CD8-positive, alpha-beta memory T cell (primary cell): ENCODE data around the gene XRCC2. TPM values are rescaled to one million over a fixed set of nuclear protein-coding genes. Genes with fewer than 3 reads are reported as not detected.

Experiments used
- CTCF ChIA-PET: fragments of 350-600 bp; sonication (Branson Sonifier 250); formaldehyde crosslinking; loops from one replicate; lab custom pipeline; 2021; ENCODE audit warnings: antibody characterized with exemption; lab: Charles Lee
- POLR2A ChIA-PET: fragments of 350-600 bp; sonication (Branson Sonifier 250); formaldehyde crosslinking; loops from one replicate; lab custom pipeline; 2021; ENCODE audit warnings: antibody characterized with exemption; lab: Charles Lee
- DNase-seq, 5 donors: peaks; one replicate each; pipeline versions ENCODE4 v3.0.0 to v3.0.0-alpha.2; 2020 to 2022; ENCODE audit warnings: mixed read lengths in 1 of 5
- H3K27ac ChIP-seq: one replicate; pipeline ENCODE4 v1.7.0; 2013; ENCODE audit warnings: low read depth, mild to moderate bottlenecking, low read length, moderate library complexity
- H3K27me3 ChIP-seq: 2 replicates; pipeline ENCODE4 v1.7.0; 2013; ENCODE audit warnings: low read length, mild to moderate bottlenecking; ENCODE audit not compliant: insufficient read depth, poor library complexity, severe bottlenecking
- H3K36me3 ChIP-seq: 2 replicates; pipeline ENCODE4 v1.7.0; 2013; ENCODE audit warnings: mild to moderate bottlenecking, low read length, moderate library complexity; ENCODE audit not compliant: insufficient read depth
- H3K4me1 ChIP-seq: 2 replicates; pipeline ENCODE4 v1.7.0; 2013; ENCODE audit warnings: mild to moderate bottlenecking, low read length, moderate library complexity; ENCODE audit not compliant: insufficient read depth
- H3K4me3 ChIP-seq: 2 replicates; pipeline ENCODE4 v1.7.0; 2013; ENCODE audit warnings: mild to moderate bottlenecking, low read length
- H3K9me3 ChIP-seq: 2 replicates; pipeline ENCODE4 v1.7.0; 2013; ENCODE audit warnings: mild to moderate bottlenecking, low read length
- H3K27ac Mint-ChIP-seq, 8 donors: one replicate each; pipeline ENCODE4 v1.8.0; 2020 to 2021; ENCODE audit warnings: mixed read lengths in 8 of 8, mild to moderate bottlenecking in 6 of 8, inconsistent platforms in 3 of 8, moderate library complexity in 3 of 8
- H3K27me3 Mint-ChIP-seq, 2 donors: one replicate each; pipeline ENCODE4 v1.8.0; 2020 to 2021; ENCODE audit warnings: mixed read lengths in 2 of 2, mild to moderate bottlenecking in 1 of 2, moderate library complexity in 1 of 2
- H3K36me3 Mint-ChIP-seq, 3 donors: one replicate each; pipeline ENCODE4 v1.8.0; 2020 to 2021; ENCODE audit warnings: mixed read lengths in 3 of 3, inconsistent platforms in 1 of 3, mild to moderate bottlenecking in 1 of 3
- H3K4me1 Mint-ChIP-seq, 3 donors: one replicate each; pipeline ENCODE4 v1.8.0; 2020 to 2021; ENCODE audit warnings: mixed read lengths in 3 of 3, inconsistent platforms in 1 of 3, mild to moderate bottlenecking in 1 of 3
- H3K4me3 Mint-ChIP-seq, 7 donors: one replicate each; pipeline ENCODE4 v1.8.0; 2020 to 2021; ENCODE audit warnings: mixed read lengths in 7 of 7, mild to moderate bottlenecking in 6 of 7, moderate library complexity in 4 of 7, inconsistent platforms in 2 of 7
- H3K9me3 Mint-ChIP-seq, 5 donors: one replicate each; pipeline ENCODE4 v1.8.0; 2020 to 2022; ENCODE audit warnings: mixed read lengths in 5 of 5, mild to moderate bottlenecking in 3 of 5, moderate library complexity in 2 of 5, inconsistent platforms in 1 of 5
- polyA plus RNA-seq: library from polyadenylated mRNA; unstranded; fragments of 300-500 nt; fragmentation: Illumina TruSeq; gene quantifications from one replicate; pipeline ENCODE4 v1.2.3, GENCODE V29; 2021
- total RNA-seq, 2 experiments: library from RNA; stranded (reverse); gene quantifications; one replicate each; pipeline ENCODE4 v1.2.3, GENCODE V29; 2021

The XRCC2 gene
- total and polyA plus RNA-seq, 3 experiments from 2014 or later = 0.26 to 15.8 (median 14.8) TPM

DNA sequence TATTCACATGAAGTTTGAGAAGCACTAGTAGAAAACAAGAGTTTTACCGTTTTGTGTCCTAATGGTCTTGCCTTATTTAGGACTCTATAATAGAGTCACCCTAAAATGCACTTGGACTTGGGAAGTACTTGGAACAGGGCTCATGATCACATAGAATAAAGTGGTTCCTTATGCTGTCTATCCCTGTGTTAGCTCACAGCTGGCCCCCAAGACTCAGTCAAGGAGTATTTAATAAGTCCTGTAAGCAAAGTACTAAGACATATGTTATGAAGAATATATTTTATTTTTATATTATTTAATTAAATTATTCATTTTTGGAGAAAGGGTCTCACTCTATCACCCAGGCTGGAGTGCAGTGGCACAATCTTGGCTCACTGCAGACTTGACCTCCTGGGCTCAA lies 54.5 kb downstream of the XRCC2 start:
- peaks cover 0 to 2% (median 0%) of the 10 kb centered on the region in 3 donors for H3K36me3 Mint-ChIP-seq

DNA sequence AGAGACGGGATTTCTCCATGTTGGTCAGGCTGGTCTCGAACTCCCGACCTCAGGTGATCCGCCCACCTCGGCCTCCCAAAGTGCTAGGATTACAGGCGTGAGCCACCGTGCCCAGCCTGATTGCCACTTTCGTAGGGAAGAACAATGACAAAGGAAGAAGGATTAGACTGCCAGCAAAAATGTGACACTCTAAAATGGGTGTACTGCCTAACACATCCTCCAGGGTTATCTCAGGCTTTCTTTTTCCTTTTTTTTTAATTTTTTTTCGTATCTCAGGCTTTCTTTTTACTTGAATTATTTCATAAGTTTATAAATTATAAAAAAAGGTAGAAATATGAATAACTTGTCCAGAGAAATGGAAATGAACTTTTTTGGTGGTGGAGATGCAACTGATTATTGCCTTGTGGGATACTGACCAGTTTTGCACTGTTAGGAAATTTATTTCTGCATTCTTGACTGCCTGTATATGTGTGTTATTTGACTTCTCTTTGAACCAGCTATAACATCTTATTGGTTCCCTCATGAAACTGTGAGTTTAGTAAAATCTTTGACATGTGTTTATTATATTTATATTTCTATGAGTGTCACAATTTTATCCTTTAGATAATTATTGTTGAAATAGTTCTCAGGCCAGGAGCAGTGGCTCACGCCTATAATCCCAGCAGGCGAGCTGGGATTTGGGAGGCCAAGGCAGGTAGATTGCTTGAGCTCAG lies 56.8 kb downstream of the XRCC2 start:
- no peaks in the 10 kb centered on the region for H3K4me1 Mint-ChIP-seq
- Histone ChIP-seq H3K4me1 (no peaks in the 10 kb centered on the region), H3K27ac (no peak overlapping the region), H3K4me3 (no peak overlapping the region), H3K9me3 (no peaks in the 10 kb centered on the region), H3K36me3 (no peaks in the 10 kb centered on the region), H3K27me3 (no peaks in the 10 kb centered on the region)
- no peak overlapping the region for H3K4me3 Mint-ChIP-seq
- H3K36me3 Mint-ChIP-seq = peaks cover 0 to under 1% (median 0%) of the 10 kb centered on the region in 3 donors
- H3K27ac Mint-ChIP-seq = no peak overlapping the region
- no peak for DNase-seq
- ChIA-PET CTCF (no interaction called here), POLR2A (no interaction called here)
- H3K9me3 Mint-ChIP-seq = no peaks in the 10 kb centered on the region
- peaks cover 1 to 9% of the 10 kb centered on the region in 2 donors for H3K27me3 Mint-ChIP-seq

More for the DNA sequence above, 54.5 kb downstream of the XRCC2 start:
- Mint-ChIP-seq H3K27me3 (peaks cover 4 to 13% of the 10 kb centered on the region in 2 donors), H3K4me1 (no peaks in the 10 kb centered on the region), H3K9me3 (no peaks in the 10 kb centered on the region), H3K27ac (no peak overlapping the region), H3K4me3 (no peak overlapping the region)
- ChIA-PET CTCF (no interaction called here), POLR2A (no interaction called here)
- Histone ChIP-seq H3K4me3 (no peak overlapping the region), H3K4me1 (no peaks in the 10 kb centered on the region), H3K27me3 (no peaks in the 10 kb centered on the region), H3K27ac (no peak overlapping the region), H3K9me3 (no peaks in the 10 kb centered on the region), H3K36me3 (no peaks in the 10 kb centered on the region)
- DNase-seq = no peak

DNA sequence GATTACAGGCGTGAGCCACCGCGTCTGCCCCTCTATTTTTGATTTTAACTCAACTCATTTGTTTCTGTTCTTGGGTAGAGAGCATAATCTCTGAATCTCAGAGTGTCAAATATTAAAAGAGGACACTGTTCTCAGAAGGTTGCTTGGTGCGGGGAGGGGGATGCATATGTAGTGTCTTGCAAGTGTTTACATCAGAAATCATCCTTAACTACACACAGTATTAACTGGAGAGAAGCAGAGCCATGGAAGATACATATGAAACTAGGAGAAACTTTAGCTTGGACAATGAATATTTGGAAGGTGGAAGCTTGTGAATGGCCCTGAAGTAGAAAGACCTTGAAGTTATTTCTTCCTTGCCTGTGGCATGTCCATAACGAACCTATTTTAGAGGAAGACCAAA lies 57.5 kb downstream of the XRCC2 start:
- H3K9me3 ChIP-seq = no peaks in the 10 kb centered on the region
- Mint-ChIP-seq H3K9me3 (no peaks in the 10 kb centered on the region), H3K4me1 (no peaks in the 10 kb centered on the region), H3K27ac (no peak overlapping the region), H3K36me3 (no peaks in the 10 kb centered on the region), H3K4me3 (no peak overlapping the region), H3K27me3 (peaks cover 1 to 8% of the 10 kb centered on the region in 2 donors)
- no peak overlapping the region for H3K27ac ChIP-seq
- DNase-seq = no peak
- no peaks in the 10 kb centered on the region for H3K27me3 ChIP-seq
- ChIA-PET CTCF (no interaction called here), POLR2A (no interaction called here)
- H3K4me3 ChIP-seq = no peak overlapping the region
- no peaks in the 10 kb centered on the region for H3K4me1 ChIP-seq
- H3K36me3 ChIP-seq = no peaks in the 10 kb centered on the region

DNA sequence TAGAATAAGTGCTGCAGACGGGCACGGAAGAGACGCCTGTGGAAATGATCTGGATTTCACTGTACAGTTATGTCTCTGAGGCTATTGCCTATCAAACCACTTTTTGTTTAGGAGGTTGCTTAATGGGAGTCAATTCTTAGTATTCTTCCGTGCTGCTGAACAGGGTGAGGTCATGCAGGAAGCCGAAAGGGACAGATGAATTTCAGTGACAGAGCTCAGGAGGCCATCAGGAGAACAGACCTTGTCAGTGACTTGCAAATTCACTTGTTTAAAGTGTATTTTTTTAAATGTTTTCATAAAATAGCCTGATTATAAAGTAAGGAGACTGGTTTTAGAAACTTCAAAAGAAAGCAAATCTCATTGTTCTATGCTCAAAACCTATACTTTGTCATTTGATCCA lies 58.9 kb downstream of the XRCC2 start:
- H3K9me3 ChIP-seq = no peaks in the 10 kb centered on the region
- no peak overlapping the region for H3K4me3 ChIP-seq

DNA sequence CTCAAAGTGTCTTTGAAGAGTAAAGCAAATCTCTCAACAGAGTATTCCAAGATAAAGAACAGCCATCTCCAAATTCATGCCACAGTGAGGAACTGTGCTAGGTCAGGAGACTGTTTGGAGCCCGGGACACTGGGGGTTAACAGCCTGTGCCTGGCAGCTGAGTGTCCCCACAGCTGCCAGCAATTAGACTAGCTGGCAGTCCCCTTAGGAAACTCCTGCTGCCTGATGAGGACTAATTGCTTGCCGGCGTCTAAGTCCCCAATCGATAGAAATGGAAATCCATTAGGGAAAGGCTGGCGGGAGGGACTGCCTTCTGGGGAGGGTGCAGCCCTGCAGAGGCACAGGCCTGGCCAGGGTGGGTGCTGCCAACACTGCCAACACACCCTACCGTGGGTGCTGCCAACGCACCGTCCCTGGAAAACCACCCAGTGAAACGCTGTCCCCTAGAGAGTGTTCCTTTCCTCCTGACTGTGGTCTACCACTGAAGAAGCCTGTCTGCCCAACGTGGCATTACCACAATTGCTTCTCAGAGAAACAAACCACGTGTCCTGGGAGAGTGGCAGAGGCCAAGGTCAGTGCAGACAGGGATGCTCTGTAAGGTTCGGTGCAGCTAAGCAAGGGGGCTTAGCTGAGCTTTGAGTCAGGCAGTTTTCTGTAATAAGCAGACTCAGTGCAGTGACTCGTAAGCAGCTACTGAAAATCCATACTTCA lies 60.8 kb downstream of the XRCC2 start:
- no peak overlapping the region for H3K4me3 Mint-ChIP-seq
- Histone ChIP-seq H3K4me1 (no peaks in the 10 kb centered on the region), H3K27me3 (no peaks in the 10 kb centered on the region), H3K9me3 (no peaks in the 10 kb centered on the region), H3K4me3 (no peak overlapping the region), H3K36me3 (no peaks in the 10 kb centered on the region), H3K27ac (no peak overlapping the region)
- no peak for DNase-seq
- ChIA-PET CTCF (no interaction called here), POLR2A (no interaction called here)
- H3K9me3 Mint-ChIP-seq = peaks cover 0 to 4% (median 0%) of the 10 kb centered on the region in 5 donors
- H3K27me3 Mint-ChIP-seq = peaks cover 1 to 5% of the 10 kb centered on the region in 2 donors
- H3K27ac Mint-ChIP-seq = peak overlapping the region in 1 of 8 donors; percentile 47
- no peaks in the 10 kb centered on the region for H3K4me1 Mint-ChIP-seq
- peaks cover 0 to 1% (median 0%) of the 10 kb centered on the region in 3 donors for H3K36me3 Mint-ChIP-seq

More for the DNA sequence above, 58.9 kb downstream of the XRCC2 start:
- Histone ChIP-seq H3K27ac (no peak overlapping the region), H3K4me1 (no peaks in the 10 kb centered on the region), H3K36me3 (no peaks in the 10 kb centered on the region), H3K27me3 (no peaks in the 10 kb centered on the region)
- Mint-ChIP-seq H3K4me3 (no peak overlapping the region), H3K36me3 (peaks cover 0 to 1% (median 0%) of the 10 kb centered on the region in 3 donors), H3K27me3 (peaks cover 1 to 8% of the 10 kb centered on the region in 2 donors), H3K4me1 (no peaks in the 10 kb centered on the region), H3K27ac (no peak overlapping the region), H3K9me3 (peaks cover 0 to 4% (median 0%) of the 10 kb centered on the region in 5 donors)
- ChIA-PET POLR2A (no interaction called here), CTCF (no interaction called here)
- DNase-seq = no peak

DNA sequence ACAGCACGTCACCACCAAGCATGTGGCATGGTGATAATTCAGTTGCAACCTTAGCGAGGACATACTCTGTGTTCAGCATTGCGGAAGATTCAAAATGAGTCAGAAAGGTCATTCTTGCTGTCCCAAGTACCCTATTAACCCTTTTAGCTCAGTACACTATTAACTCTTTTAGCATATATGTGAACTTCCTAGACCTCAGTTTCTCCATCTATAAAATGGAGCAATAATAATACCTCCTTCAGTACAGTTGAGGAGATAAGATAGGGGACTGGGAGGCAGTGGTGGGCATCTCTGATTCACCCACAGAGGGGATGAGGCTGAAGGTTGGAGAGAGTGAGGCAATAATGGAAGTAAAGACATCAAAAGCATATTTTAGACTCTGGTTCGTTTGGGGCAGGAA lies 67.3 kb downstream of the XRCC2 start:
- Mint-ChIP-seq H3K4me1 (no peaks in the 10 kb centered on the region), H3K27me3 (peaks cover 1 to 5% of the 10 kb centered on the region in 2 donors), H3K9me3 (peaks cover 0 to 4% (median 0%) of the 10 kb centered on the region in 5 donors), H3K36me3 (peaks cover 0 to 1% (median 0%) of the 10 kb centered on the region in 3 donors), H3K4me3 (no peak overlapping the region), H3K27ac (no peak overlapping the region)
- ChIA-PET CTCF (no interaction called here), POLR2A (no interaction called here)
- H3K9me3 ChIP-seq = no peaks in the 10 kb centered on the region
- H3K27ac ChIP-seq = no peak overlapping the region
- H3K27me3 ChIP-seq = no peaks in the 10 kb centered on the region
- no peak overlapping the region for H3K4me3 ChIP-seq
- no peak for DNase-seq
- H3K36me3 ChIP-seq = no peaks in the 10 kb centered on the region
- H3K4me1 ChIP-seq = no peaks in the 10 kb centered on the region

DNA sequence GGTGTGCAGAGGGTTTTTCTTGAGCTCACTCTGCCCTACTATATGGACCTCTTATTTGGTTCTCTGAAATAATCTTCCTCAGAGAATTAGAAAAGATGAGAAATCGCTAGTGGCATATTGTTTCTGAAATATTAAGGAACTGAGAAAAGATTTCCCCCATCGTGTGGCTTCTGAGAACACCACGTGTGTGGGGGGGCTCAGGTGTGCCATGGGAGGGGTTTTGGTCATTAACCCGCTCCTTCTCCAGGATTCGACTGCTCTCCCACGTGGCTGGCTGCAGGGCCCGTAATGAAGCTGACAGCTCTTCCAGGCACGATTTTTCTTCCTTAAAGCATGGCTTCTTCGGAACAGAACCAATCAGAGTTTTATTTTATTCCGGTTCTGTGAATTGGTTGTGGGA lies 67.7 kb downstream of the XRCC2 start:
- Histone ChIP-seq H3K27ac (no peak overlapping the region), H3K9me3 (no peaks in the 10 kb centered on the region), H3K36me3 (no peaks in the 10 kb centered on the region), H3K4me3 (no peak overlapping the region), H3K4me1 (no peaks in the 10 kb centered on the region), H3K27me3 (no peaks in the 10 kb centered on the region)
- ChIA-PET POLR2A (no interaction called here), CTCF (no interaction called here)
- Mint-ChIP-seq H3K9me3 (peaks cover 0 to 4% (median 0%) of the 10 kb centered on the region in 5 donors), H3K4me3 (no peak overlapping the region), H3K36me3 (peaks cover 0 to 1% (median 0%) of the 10 kb centered on the region in 3 donors), H3K27ac (no peak overlapping the region), H3K27me3 (peaks cover 1 to 5% of the 10 kb centered on the region in 2 donors), H3K4me1 (no peaks in the 10 kb centered on the region)
- no peak for DNase-seq

DNA sequence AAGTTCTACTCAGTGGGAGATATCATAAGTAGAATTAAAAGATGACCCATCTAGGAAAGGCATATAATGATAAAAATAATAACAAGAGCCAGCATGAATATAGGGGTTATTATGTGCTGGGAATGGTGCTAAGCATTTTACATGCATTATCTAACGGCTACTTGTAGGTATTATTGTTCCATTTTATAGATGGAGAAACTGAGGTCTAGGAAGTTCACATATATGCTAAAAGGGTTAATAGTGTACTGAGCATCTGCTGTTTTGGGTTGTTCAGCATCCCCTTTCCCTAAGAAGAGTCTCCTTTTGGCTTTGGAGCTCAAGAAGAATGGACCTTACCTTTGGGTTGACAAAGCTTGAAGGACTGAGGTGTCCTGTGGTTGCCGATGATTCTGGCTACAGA lies 68.9 kb downstream of the XRCC2 start:
- H3K36me3 ChIP-seq = no peaks in the 10 kb centered on the region
- peaks cover 4% of the 10 kb centered on the region for H3K27me3 ChIP-seq
- H3K4me3 Mint-ChIP-seq = no peak overlapping the region
- H3K4me1 Mint-ChIP-seq = no peaks in the 10 kb centered on the region
- H3K4me1 ChIP-seq = no peaks in the 10 kb centered on the region
- peaks cover 1 to 5% of the 10 kb centered on the region in 2 donors for H3K27me3 Mint-ChIP-seq
- no peak overlapping the region for H3K27ac ChIP-seq
- no peaks in the 10 kb centered on the region for H3K36me3 Mint-ChIP-seq
- no peak overlapping the region for H3K4me3 ChIP-seq
- H3K9me3 ChIP-seq = no peaks in the 10 kb centered on the region
- H3K27ac Mint-ChIP-seq = no peak overlapping the region
- no peak for DNase-seq
- ChIA-PET CTCF (no interaction called here), POLR2A (no interaction called here)
- H3K9me3 Mint-ChIP-seq = no peaks in the 10 kb centered on the region
